ENCODE measurements around the gene ARHGAP45. TPM values are rescaled to one million over a fixed set of nuclear protein-coding genes. Genes with fewer than 3 reads are reported as not detected.

The ARHGAP45 gene
- total and polyA plus RNA-seq, 2 of the 8 experiments (the other 6 are each of a cell fraction or from before 2014, with no cell fraction given), result 31.4 to 41.8 TPM

DNA sequence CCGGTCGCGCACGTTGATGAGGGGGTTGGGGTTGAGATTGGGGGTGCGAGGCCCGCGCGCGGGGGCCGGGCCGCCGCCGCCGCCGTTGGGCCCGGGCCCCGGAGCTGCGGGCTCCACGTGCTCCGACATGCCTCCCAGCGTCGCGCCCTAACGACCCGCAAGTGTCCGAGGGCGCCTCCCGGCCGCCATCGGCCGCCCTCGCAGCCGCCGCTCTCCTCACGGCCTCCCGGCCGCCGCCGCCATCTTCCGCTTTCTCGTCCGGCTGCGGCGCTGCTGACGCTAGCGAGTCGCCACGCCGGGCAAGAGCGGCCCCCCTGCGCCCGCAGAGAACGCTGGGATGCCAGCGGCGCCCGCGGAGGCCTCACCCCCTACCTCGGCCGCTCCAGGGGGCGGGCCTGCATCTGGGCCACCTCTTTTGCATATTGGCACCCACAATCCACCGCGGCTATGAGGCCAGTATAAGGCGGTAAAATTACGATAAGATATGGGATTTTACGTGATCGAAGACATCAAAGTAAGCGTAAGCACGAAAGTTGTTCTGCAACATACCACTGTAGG is 46.0 kb upstream of the ARHGAP45 start, which contains the start of gene TMEM259 (continued):
- TF ChIP-seq POU5F1 (IDR thresholded peaks at IDR 0.05; ENCODE audit: low read depth, low read length) (no peak), SIN3A (conservative IDR thresholded peaks at IDR 0.05 in 1 of 2, IDR thresholded peaks at IDR 0.05 in 1 of 2; ENCODE audit: low read depth in 1 of 2, low read length in 2 of 2) (peak; percentile 60 to 81; a peak in 2 of 4 replicates), MAFK (IDR thresholded peaks at IDR 0.05; ENCODE audit: low read depth, low read length) (no peak), KDM5A (IDR thresholded peaks at IDR 0.05; ENCODE audit: low read length) (0 out of 2 replicates have a peak, but pooled peaks have one; percentile 6), TEAD4 (IDR thresholded peaks at IDR 0.05; ENCODE audit: low read depth, low read length) (no peak; the same call in 1 of the 2 replicates), EGR1 (IDR thresholded peaks at IDR 0.05; ENCODE audit: borderline replicate concordance, low read depth, low read length) (peak; percentile 53; the same call in 1 of the 2 replicates), SRF (IDR thresholded peaks at IDR 0.05; ENCODE audit: low read depth, low read length) (no peak)
- TF ChIP-seq, protein P1, sequence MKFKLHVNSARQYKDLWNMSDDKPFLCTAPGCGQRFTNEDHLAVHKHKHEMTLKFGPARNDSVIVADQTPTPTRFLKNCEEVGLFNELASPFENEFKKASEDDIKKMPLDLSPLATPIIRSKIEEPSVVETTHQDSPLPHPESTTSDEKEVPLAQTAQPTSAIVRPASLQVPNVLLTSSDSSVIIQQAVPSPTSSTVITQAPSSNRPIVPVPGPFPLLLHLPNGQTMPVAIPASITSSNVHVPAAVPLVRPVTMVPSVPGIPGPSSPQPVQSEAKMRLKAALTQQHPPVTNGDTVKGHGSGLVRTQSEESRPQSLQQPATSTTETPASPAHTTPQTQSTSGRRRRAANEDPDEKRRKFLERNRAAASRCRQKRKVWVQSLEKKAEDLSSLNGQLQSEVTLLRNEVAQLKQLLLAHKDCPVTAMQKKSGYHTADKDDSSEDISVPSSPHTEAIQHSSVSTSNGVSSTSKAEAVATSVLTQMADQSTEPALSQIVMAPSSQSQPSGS (IDR thresholded peaks at IDR 0.05; ENCODE audit: low read length), result no peak
- TF ChIP-seq, protein P2, sequence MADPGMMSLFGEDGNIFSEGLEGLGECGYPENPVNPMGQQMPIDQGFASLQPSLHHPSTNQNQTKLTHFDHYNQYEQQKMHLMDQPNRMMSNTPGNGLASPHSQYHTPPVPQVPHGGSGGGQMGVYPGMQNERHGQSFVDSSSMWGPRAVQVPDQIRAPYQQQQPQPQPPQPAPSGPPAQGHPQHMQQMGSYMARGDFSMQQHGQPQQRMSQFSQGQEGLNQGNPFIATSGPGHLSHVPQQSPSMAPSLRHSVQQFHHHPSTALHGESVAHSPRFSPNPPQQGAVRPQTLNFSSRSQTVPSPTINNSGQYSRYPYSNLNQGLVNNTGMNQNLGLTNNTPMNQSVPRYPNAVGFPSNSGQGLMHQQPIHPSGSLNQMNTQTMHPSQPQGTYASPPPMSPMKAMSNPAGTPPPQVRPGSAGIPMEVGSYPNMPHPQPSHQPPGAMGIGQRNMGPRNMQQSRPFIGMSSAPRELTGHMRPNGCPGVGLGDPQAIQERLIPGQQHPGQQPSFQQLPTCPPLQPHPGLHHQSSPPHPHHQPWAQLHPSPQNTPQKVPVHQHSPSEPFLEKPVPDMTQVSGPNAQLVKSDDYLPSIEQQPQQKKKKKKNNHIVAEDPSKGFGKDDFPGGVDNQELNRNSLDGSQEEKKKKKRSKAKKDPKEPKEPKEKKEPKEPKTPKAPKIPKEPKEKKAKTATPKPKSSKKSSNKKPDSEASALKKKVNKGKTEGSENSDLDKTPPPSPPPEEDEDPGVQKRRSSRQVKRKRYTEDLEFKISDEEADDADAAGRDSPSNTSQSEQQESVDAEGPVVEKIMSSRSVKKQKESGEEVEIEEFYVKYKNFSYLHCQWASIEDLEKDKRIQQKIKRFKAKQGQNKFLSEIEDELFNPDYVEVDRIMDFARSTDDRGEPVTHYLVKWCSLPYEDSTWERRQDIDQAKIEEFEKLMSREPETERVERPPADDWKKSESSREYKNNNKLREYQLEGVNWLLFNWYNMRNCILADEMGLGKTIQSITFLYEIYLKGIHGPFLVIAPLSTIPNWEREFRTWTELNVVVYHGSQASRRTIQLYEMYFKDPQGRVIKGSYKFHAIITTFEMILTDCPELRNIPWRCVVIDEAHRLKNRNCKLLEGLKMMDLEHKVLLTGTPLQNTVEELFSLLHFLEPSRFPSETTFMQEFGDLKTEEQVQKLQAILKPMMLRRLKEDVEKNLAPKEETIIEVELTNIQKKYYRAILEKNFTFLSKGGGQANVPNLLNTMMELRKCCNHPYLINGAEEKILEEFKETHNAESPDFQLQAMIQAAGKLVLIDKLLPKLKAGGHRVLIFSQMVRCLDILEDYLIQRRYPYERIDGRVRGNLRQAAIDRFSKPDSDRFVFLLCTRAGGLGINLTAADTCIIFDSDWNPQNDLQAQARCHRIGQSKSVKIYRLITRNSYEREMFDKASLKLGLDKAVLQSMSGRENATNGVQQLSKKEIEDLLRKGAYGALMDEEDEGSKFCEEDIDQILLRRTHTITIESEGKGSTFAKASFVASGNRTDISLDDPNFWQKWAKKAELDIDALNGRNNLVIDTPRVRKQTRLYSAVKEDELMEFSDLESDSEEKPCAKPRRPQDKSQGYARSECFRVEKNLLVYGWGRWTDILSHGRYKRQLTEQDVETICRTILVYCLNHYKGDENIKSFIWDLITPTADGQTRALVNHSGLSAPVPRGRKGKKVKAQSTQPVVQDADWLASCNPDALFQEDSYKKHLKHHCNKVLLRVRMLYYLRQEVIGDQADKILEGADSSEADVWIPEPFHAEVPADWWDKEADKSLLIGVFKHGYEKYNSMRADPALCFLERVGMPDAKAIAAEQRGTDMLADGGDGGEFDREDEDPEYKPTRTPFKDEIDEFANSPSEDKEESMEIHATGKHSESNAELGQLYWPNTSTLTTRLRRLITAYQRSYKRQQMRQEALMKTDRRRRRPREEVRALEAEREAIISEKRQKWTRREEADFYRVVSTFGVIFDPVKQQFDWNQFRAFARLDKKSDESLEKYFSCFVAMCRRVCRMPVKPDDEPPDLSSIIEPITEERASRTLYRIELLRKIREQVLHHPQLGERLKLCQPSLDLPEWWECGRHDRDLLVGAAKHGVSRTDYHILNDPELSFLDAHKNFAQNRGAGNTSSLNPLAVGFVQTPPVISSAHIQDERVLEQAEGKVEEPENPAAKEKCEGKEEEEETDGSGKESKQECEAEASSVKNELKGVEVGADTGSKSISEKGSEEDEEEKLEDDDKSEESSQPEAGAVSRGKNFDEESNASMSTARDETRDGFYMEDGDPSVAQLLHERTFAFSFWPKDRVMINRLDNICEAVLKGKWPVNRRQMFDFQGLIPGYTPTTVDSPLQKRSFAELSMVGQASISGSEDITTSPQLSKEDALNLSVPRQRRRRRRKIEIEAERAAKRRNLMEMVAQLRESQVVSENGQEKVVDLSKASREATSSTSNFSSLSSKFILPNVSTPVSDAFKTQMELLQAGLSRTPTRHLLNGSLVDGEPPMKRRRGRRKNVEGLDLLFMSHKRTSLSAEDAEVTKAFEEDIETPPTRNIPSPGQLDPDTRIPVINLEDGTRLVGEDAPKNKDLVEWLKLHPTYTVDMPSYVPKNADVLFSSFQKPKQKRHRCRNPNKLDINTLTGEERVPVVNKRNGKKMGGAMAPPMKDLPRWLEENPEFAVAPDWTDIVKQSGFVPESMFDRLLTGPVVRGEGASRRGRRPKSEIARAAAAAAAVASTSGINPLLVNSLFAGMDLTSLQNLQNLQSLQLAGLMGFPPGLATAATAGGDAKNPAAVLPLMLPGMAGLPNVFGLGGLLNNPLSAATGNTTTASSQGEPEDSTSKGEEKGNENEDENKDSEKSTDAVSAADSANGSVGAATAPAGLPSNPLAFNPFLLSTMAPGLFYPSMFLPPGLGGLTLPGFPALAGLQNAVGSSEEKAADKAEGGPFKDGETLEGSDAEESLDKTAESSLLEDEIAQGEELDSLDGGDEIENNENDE (IDR thresholded peaks at IDR 0.05; ENCODE audit: insufficient replicate concordance, low read length), result no peak
